A549 (cell line): ENCODE measurements around the gene BMPER.

ENCODE experiments used
- BCL3 ChIP-seq: fragments of >200 bp; sonication (Bioruptor Twin); formaldehyde crosslinking; IDR thresholded peaks from 3 replicates; pipeline ENCODE4 v1.6.1; 2016
- CBX2 ChIP-seq: fragments of 200-600 bp; sonication (generic); IDR thresholded peaks from 2 replicates; pipeline ENCODE4 v1.6.1; 2016; ENCODE audit warnings: low read depth, mild to moderate bottlenecking, borderline replicate concordance
- CEBPB ChIP-seq, 2 experiments: fragments of >200 bp in 1 of 2; sonication (Bioruptor Twin) in 1 of 2; formaldehyde crosslinking in 1 of 2; IDR thresholded peaks; 2 replicates each; pipeline ENCODE4 v1.6.1; 2012 to 2016
- EP300 ChIP-seq, 2 experiments: fragments of >200 bp; sonication (Bioruptor Twin); formaldehyde crosslinking; IDR thresholded peaks; 2 replicates in 1 of 2; 3 replicates in 1 of 2; pipeline ENCODE4 v1.6.1; 2016 to 2017
- JUNB ChIP-seq: fragments of >200 bp; sonication (Bioruptor Twin); formaldehyde crosslinking; IDR thresholded peaks from 2 replicates; pipeline ENCODE4 v1.6.1; 2016
- MAFK ChIP-seq: fragments of 450-650 bp; IDR thresholded peaks from 2 replicates; pipeline ENCODE4 v1.6.1; 2014; ENCODE audit not compliant: partially characterized antibody
- POLR2A ChIP-seq: IDR thresholded peaks from 2 replicates; pipeline ENCODE4 v1.6.1; 2012; ENCODE audit warnings: mild to moderate bottlenecking, low read length
- RFX5 ChIP-seq: fragments of 450-650 bp; IDR thresholded peaks from 2 replicates; pipeline ENCODE4 v1.7.1; 2014; ENCODE audit warnings: antibody characterized with exemption, mild to moderate bottlenecking, moderate library complexity
- SMC3 ChIP-seq: fragments of >200 bp; sonication (Bioruptor Twin); formaldehyde crosslinking; IDR thresholded peaks from 3 replicates; pipeline ENCODE4 v1.6.1; 2018; ENCODE audit warnings: inconsistent platforms
- ZC3H11A ChIP-seq: fragments of 450-650 bp; IDR thresholded peaks from 2 replicates; pipeline ENCODE4 v1.6.1; 2014; ENCODE audit warnings: antibody characterized with exemption, mild to moderate bottlenecking
- TF ChIP-seq, protein P1 (sequence below): fragments of >200 bp; sonication (Bioruptor Twin); formaldehyde crosslinking; IDR thresholded peaks from 3 replicates; pipeline ENCODE4 v1.5.1; 2016
- TF ChIP-seq, protein P2 (sequence below): fragments of 450-650 bp; IDR thresholded peaks from 2 replicates; pipeline ENCODE4 v1.6.1; 2014; ENCODE audit warnings: antibody characterized with exemption
- TF ChIP-seq, protein P3 (sequence below): fragments of >200 bp; sonication (Bioruptor Twin); formaldehyde crosslinking; IDR thresholded peaks from 2 replicates; pipeline ENCODE4 v1.6.1; 2016
- TF ChIP-seq, protein P4 (sequence below): fragments of 250-450 bp; sonication (Bioruptor Pico); IDR thresholded peaks from 2 replicates; pipeline ENCODE4 v1.5.0; 2021; ENCODE audit warnings: mild to moderate bottlenecking, moderate library complexity, borderline replicate concordance

DNA sequence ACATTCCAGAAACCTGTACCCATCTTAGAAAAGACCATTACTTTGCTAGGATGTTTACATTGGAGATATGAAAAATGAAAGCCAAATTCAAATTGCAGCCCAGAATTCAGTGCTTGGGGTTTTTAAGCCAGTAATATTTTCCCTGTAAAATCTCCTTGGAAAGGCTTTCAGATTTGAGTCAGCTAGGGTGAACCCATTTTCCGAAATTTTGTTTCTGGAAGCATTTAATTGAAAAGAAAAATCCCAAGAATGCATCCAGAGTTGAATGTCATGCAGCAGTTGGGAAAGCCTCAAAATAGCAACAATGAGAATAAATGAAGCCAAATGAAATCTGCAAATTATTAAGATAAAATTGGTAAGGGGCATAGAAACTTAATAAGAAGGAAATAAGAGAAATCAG is 106.4 kb downstream of the BMPER start:
- TF ChIP-seq, protein P1, sequence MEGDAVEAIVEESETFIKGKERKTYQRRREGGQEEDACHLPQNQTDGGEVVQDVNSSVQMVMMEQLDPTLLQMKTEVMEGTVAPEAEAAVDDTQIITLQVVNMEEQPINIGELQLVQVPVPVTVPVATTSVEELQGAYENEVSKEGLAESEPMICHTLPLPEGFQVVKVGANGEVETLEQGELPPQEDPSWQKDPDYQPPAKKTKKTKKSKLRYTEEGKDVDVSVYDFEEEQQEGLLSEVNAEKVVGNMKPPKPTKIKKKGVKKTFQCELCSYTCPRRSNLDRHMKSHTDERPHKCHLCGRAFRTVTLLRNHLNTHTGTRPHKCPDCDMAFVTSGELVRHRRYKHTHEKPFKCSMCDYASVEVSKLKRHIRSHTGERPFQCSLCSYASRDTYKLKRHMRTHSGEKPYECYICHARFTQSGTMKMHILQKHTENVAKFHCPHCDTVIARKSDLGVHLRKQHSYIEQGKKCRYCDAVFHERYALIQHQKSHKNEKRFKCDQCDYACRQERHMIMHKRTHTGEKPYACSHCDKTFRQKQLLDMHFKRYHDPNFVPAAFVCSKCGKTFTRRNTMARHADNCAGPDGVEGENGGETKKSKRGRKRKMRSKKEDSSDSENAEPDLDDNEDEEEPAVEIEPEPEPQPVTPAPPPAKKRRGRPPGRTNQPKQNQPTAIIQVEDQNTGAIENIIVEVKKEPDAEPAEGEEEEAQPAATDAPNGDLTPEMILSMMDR: no peak
- TF ChIP-seq CEBPB (IDR thresholded peaks at IDR 0.05) (no peak), POLR2A (no peak), MAFK (no peak), ZC3H11A (no peak), JUNB (no peak), SMC3 (no peak), EP300 (IDR thresholded peaks at IDR 0.05) (no peak), CBX2 (no peak), BCL3 (no peak), RFX5 (no peak)
- TF ChIP-seq, protein P2, sequence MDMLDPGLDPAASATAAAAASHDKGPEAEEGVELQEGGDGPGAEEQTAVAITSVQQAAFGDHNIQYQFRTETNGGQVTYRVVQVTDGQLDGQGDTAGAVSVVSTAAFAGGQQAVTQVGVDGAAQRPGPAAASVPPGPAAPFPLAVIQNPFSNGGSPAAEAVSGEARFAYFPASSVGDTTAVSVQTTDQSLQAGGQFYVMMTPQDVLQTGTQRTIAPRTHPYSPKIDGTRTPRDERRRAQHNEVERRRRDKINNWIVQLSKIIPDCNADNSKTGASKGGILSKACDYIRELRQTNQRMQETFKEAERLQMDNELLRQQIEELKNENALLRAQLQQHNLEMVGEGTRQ: no peak
- TF ChIP-seq, protein P3, sequence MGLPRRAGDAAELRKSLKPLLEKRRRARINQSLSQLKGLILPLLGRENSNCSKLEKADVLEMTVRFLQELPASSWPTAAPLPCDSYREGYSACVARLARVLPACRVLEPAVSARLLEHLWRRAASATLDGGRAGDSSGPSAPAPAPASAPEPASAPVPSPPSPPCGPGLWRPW: no peak
- TF ChIP-seq, protein P4, sequence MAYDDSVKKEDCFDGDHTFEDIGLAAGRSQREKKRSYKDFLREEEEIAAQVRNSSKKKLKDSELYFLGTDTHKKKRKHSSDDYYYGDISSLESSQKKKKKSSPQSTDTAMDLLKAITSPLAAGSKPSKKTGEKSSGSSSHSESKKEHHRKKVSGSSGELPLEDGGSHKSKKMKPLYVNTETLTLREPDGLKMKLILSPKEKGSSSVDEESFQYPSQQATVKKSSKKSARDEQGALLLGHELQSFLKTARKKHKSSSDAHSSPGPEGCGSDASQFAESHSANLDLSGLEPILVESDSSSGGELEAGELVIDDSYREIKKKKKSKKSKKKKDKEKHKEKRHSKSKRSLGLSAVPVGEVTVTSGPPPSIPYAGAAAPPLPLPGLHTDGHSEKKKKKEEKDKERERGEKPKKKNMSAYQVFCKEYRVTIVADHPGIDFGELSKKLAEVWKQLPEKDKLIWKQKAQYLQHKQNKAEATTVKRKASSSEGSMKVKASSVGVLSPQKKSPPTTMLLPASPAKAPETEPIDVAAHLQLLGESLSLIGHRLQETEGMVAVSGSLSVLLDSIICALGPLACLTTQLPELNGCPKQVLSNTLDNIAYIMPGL (CRISPR knock-in tag): no peak
